Measurements from ENCODE around the gene ERBB2.

ERBB2 gene

GRCh38 chr17:39665642-39666224, 34.1 kb upstream of the ERBB2 start:
- DNase-seq (ENCODE audit: low read depth in 2 of 2) = no peak

GRCh38 chr17:39666231-39666600, 33.6 kb upstream of the ERBB2 start:
- DNase-seq (ENCODE audit: low read depth in 2 of 2) = no peak

GRCh38 chr17:39666601-39667261, 33.1 kb upstream of the ERBB2 start:
- no peak for DNase-seq (ENCODE audit: low read depth in 2 of 2)

- no peak for DNase-seq (ENCODE audit: low read depth in 2 of 2)
Observed at GRCh38 chr17:39667262-39667944, 32.5 kb upstream of the ERBB2 start.

GRCh38 chr17:39667945-39668924, 31.6 kb upstream of the ERBB2 start, which contains the start of gene PNMT:
PNMT (plus strand) TSS chr17:39668453; CDS start chr17:39668476, 23 bp downstream.
- peak; percentile 20 to 47 for DNase-seq (ENCODE audit: low read depth in 2 of 2)

GRCh38 chr17:39669897-39670735, 29.7 kb upstream of the ERBB2 start:
- no peak for DNase-seq (ENCODE audit: low read depth in 2 of 2)

GRCh38 chr17:39670746-39671145, 29.1 kb upstream of the ERBB2 start:
- no peak for DNase-seq (ENCODE audit: low read depth in 2 of 2)

GRCh38 chr17:39671651-39672521, 28.0 kb upstream of the ERBB2 start:
- no peak for DNase-seq (ENCODE audit: low read depth in 2 of 2)

GRCh38 chr17:39672522-39673334, 27.1 kb upstream of the ERBB2 start:
- DNase-seq (ENCODE audit: low read depth in 2 of 2) = no peak

- no peak for DNase-seq (ENCODE audit: low read depth in 2 of 2)
Observed at GRCh38 chr17:39673335-39674081, 26.4 kb upstream of the ERBB2 start.

- DNase-seq (ENCODE audit: low read depth in 2 of 2) = no peak
Observed at GRCh38 chr17:39674179-39674578, 25.7 kb upstream of the ERBB2 start.

GRCh38 chr17:39674702-39675389, 25.0 kb upstream of the ERBB2 start:
- DNase-seq (ENCODE audit: low read depth in 2 of 2) = no peak

GRCh38 chr17:39675390-39676082, 24.3 kb upstream of the ERBB2 start:
- DNase-seq (ENCODE audit: low read depth in 2 of 2) = no peak

GRCh38 chr17:39676198-39676819, 23.6 kb upstream of the ERBB2 start:
- peak in 1 of 2 donors; percentile 15 for DNase-seq (ENCODE audit: low read depth in 2 of 2)

GRCh38 chr17:39677072-39677471, 22.8 kb upstream of the ERBB2 start:
- DNase-seq (ENCODE audit: low read depth in 2 of 2) = no peak

- DNase-seq (ENCODE audit: low read depth in 2 of 2) = no peak
Observed at GRCh38 chr17:39677542-39678339, 22.1 kb upstream of the ERBB2 start.
